Endothelial cell (in vitro differentiated cells): ENCODE data around the gene NR2E1. TPM values are rescaled to one million over a fixed set of nuclear protein-coding genes. Genes with fewer than 3 reads are reported as not detected.
A peak's percentile ranks its signal among the peaks of the same experiment; 100 is the strongest.

Source experiments
- DNase-seq: peaks from one replicate; pipeline ENCODE4 v3.0.0; 2021; ENCODE audit warnings: low spot score
- H3K27ac Mint-ChIP-seq: one replicate; pipeline ENCODE4 v1.8.0; 2021; ENCODE audit warnings: mixed read lengths, inconsistent platforms; ENCODE audit not compliant: unreplicated experiment
- H3K27me3 Mint-ChIP-seq: one replicate; pipeline ENCODE4 v1.8.0; 2021; ENCODE audit warnings: mild to moderate bottlenecking, moderate library complexity, mixed read lengths, inconsistent platforms; ENCODE audit not compliant: unreplicated experiment
- H3K36me3 Mint-ChIP-seq: one replicate; pipeline ENCODE4 v1.8.0; 2021; ENCODE audit warnings: mild to moderate bottlenecking, low read depth, mixed read lengths, inconsistent platforms; ENCODE audit not compliant: unreplicated experiment
- H3K4me1 Mint-ChIP-seq: one replicate; pipeline ENCODE4 v1.8.0; 2021; ENCODE audit warnings: mild to moderate bottlenecking, mixed read lengths, inconsistent platforms; ENCODE audit not compliant: unreplicated experiment
- H3K4me3 Mint-ChIP-seq: one replicate; pipeline ENCODE4 v1.8.0; 2021; ENCODE audit warnings: mild to moderate bottlenecking, mixed read lengths, inconsistent platforms; ENCODE audit not compliant: unreplicated experiment
- H3K9me3 Mint-ChIP-seq: one replicate; pipeline ENCODE4 v1.8.0; 2021; ENCODE audit warnings: mixed read lengths, inconsistent platforms; ENCODE audit not compliant: unreplicated experiment
- CTCF ChIP-seq: fragments of 200-600 bp; sonication (generic); IDR thresholded peaks from one replicate; pipeline ENCODE4 v1.5.0; 2021; ENCODE audit warnings: antibody characterized with exemption; ENCODE audit not compliant: unreplicated experiment
- total RNA-seq: library from RNA; stranded (reverse); fragmentation: NEBNext Ultra II Directional; extraction: Animal tissue kit (Norgen Biotek cat#: 25700); gene quantifications from one replicate; pipeline ENCODE4 v1.2.1, GENCODE V29; 2021; ENCODE audit not compliant: unreplicated experiment

Gene NR2E1
- total RNA-seq, 1 donor from 2014 or later, result not detected

- Mint-ChIP-seq H3K4me3 (no peak overlapping the region), H3K9me3 (no peaks in the 10 kb centered on the region), H3K36me3 (no peaks in the 10 kb centered on the region), H3K4me1 (peaks cover 27% of the 10 kb centered on the region), H3K27me3 (peaks cover 47% of the 10 kb centered on the region), H3K27ac (no peak overlapping the region)
- peak; percentile 73 for DNase-seq
- no peak for TF ChIP-seq CTCF
These were observed 3.0 kb downstream of the NR2E1 start for GRCh38 chr6:108168501-108169463.

- H3K4me1 Mint-ChIP-seq, result peaks cover 24% of the 10 kb centered on the region
- TF ChIP-seq CTCF, result no peak
- peaks cover 39% of the 10 kb centered on the region for H3K27me3 Mint-ChIP-seq
- DNase-seq, result no peak
- no peak overlapping the region for H3K4me3 Mint-ChIP-seq
- no peak overlapping the region for H3K27ac Mint-ChIP-seq
- H3K36me3 Mint-ChIP-seq, result no peaks in the 10 kb centered on the region
- H3K9me3 Mint-ChIP-seq, result no peaks in the 10 kb centered on the region
These were observed 3.9 kb downstream of the NR2E1 start for GRCh38 chr6:108169464-108170331.

GRCh38 chr6:108170332-108171290 is 4.8 kb downstream of the NR2E1 start:
- no peak for DNase-seq

More at GRCh38 chr6:108170332-108171290, 4.8 kb downstream of the NR2E1 start:
- Mint-ChIP-seq H3K27me3 (peaks cover 39% of the 10 kb centered on the region), H3K36me3 (no peaks in the 10 kb centered on the region), H3K4me3 (no peak overlapping the region), H3K27ac (no peak overlapping the region), H3K4me1 (peaks cover 25% of the 10 kb centered on the region), H3K9me3 (no peaks in the 10 kb centered on the region)
- no peak for TF ChIP-seq CTCF
